HepG2 (cell line): ENCODE measurements around the gene TEDC2. TPM values are rescaled to one million over a fixed set of nuclear protein-coding genes. Genes with fewer than 3 reads are reported as not detected.

Experiments
- ATF7-NPFF ChIP-seq: sonication (generic); formaldehyde crosslinking; IDR thresholded peaks from 2 replicates; pipeline ENCODE4 v1.8.1; 2023; ENCODE audit warnings: mild to moderate bottlenecking, low read depth, missing genetic modification reagents, moderate library complexity
- BRCA1 ChIP-seq: sonication (generic); formaldehyde crosslinking; IDR thresholded peaks from 2 replicates; pipeline ENCODE4 v1.4.0; 2020; ENCODE audit warnings: missing genetic modification reagents
- ERF ChIP-seq: IDR thresholded peaks from 2 replicates; pipeline ENCODE4 v1.6.1; 2018; ENCODE audit warnings: missing biosample characterization, missing genetic modification reagents
- GLI4 ChIP-seq: sonication (generic); formaldehyde crosslinking; IDR thresholded peaks from 2 replicates; pipeline ENCODE4 v1.5.1; 2020; ENCODE audit warnings: missing genetic modification reagents, mild to moderate bottlenecking, moderate library complexity, borderline replicate concordance
- HNRNPL ChIP-seq: fragments of 200-400 bp; formaldehyde crosslinking; IDR thresholded peaks from 2 replicates; pipeline ENCODE4 v1.6.1; 2017; ENCODE audit warnings: mild to moderate bottlenecking, low read depth, low read length
- IRX3 ChIP-seq: sonication (generic); formaldehyde crosslinking; IDR thresholded peaks from 2 replicates; pipeline ENCODE4 v1.8.1; 2023; ENCODE audit warnings: mild to moderate bottlenecking, low read depth, missing genetic modification reagents, borderline replicate concordance
- NCOR1 ChIP-seq: fragments of 200-600 bp; sonication (generic); IDR thresholded peaks from 2 replicates; pipeline ENCODE4 v1.7.0; 2017; ENCODE audit warnings: antibody characterized with exemption, low read length, borderline replicate concordance
- WIZ ChIP-seq: sonication (generic); formaldehyde crosslinking; IDR thresholded peaks from 2 replicates; pipeline ENCODE4 v1.5.1; 2020; ENCODE audit warnings: mild to moderate bottlenecking, missing genetic modification reagents
- polyA plus RNA-seq, 8 experiments: library from polyadenylated mRNA; depleted of rRNA in 3 of 8; stranded (reverse) in 7 of 8; unstranded in 1 of 8; fragments of >200 nt; fragmentation: Illumina TruSeq in 4 of 8; extraction: Trizol in 4 of 8; gene quantifications; 2 replicates each; pipeline versions ENCODE4 v1.2.1 to v1.2.3, GENCODE V29; 2011 to 2016; ENCODE audit warnings: low read depth in 4 of 8, missing spikeins in 1 of 8, mixed read lengths in 1 of 8; ENCODE audit not compliant: insufficient read depth in 1 of 8
- total RNA-seq, 5 experiments: library from RNA; depleted of rRNA; stranded (reverse); fragments of >200 nt; fragmentation: Illumina TruSeq; extraction: Trizol; gene quantifications; 2 replicates each; pipeline ENCODE4 v1.2.3, GENCODE V29; 2016; ENCODE audit warnings: low read depth in 1 of 5
- TF ChIP-seq, protein P1 (sequence below): sonication (generic); formaldehyde crosslinking; IDR thresholded peaks from 2 replicates; pipeline ENCODE4 v1.5.1; 2020; ENCODE audit warnings: mild to moderate bottlenecking, missing genetic modification reagents, moderate library complexity
- TF ChIP-seq, protein P2 (sequence below), 2 experiments: sonication (generic) in 1 of 2; formaldehyde crosslinking in 1 of 2; IDR thresholded peaks; 2 replicates each; pipeline versions ENCODE4 v1.4.0 to v1.6.1; 2016 to 2020; ENCODE audit warnings: borderline replicate concordance in 1 of 2, low read depth in 1 of 2, mild to moderate bottlenecking in 1 of 2, missing genetic modification reagents in 1 of 2
- TF ChIP-seq, protein P3 (sequence below): sonication (generic); formaldehyde crosslinking; IDR thresholded peaks from 2 replicates; pipeline ENCODE4 v1.8.0; 2022; ENCODE audit warnings: mild to moderate bottlenecking, missing genetic modification reagents
- TF ChIP-seq, protein P4 (sequence below): sonication (generic); formaldehyde crosslinking; IDR thresholded peaks from 2 replicates; pipeline ENCODE4 v1.4.0; 2020; ENCODE audit warnings: low read depth, missing genetic modification reagents

Gene TEDC2
- total and polyA plus RNA-seq, 2 of the 13 experiments (the other 11 are each of a cell fraction or from before 2014, with no cell fraction given): 6.2 to 24.4 TPM

DNA sequence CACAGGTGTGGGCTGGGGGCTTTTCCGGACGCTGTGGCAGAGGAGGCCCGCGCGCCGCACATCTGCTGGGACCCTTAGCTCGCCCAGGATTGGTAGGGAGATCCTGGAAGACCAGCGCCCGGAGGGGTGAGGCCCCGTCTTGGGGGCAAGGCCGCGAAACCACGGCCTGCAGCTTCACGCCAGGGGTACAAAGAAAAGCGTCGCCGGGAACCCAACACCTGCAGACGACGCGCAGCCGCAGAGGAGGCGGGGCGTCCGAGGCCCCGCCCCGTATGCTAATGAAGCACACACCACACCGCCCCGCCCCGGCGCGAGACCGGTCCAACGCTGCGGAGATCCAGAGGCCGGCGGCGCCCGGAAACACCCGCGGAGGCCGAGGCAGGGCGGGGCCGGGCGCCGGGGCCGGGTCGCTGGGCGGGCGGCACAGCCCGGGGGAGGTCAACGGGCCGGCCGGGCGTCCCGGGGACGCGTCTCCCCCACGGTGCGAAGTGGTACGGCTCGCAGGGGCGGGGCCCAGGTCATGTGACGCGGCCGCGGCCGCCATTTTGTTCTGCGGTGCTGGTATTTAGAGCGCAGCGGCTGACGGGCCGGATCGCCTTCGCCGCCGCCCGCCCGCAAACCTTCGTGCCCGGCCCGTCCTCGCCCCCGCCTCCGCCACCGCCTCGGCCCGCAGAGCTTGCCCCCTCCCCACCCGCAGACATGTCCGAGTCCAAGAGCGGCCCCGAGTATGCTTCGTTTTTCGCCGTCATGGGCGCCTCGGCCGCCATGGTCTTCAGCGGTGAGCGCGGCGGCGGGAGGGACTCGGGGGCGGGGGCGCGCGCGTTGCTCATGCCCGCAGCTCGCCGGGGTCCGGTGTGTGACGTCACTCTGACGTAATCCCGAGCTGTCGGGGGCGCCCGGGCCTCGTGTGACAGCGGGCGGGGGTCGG lies 53.8 kb downstream of the TEDC2 start, which contains the start of gene ATP6V0C (continued):
- TF ChIP-seq, protein P1, sequence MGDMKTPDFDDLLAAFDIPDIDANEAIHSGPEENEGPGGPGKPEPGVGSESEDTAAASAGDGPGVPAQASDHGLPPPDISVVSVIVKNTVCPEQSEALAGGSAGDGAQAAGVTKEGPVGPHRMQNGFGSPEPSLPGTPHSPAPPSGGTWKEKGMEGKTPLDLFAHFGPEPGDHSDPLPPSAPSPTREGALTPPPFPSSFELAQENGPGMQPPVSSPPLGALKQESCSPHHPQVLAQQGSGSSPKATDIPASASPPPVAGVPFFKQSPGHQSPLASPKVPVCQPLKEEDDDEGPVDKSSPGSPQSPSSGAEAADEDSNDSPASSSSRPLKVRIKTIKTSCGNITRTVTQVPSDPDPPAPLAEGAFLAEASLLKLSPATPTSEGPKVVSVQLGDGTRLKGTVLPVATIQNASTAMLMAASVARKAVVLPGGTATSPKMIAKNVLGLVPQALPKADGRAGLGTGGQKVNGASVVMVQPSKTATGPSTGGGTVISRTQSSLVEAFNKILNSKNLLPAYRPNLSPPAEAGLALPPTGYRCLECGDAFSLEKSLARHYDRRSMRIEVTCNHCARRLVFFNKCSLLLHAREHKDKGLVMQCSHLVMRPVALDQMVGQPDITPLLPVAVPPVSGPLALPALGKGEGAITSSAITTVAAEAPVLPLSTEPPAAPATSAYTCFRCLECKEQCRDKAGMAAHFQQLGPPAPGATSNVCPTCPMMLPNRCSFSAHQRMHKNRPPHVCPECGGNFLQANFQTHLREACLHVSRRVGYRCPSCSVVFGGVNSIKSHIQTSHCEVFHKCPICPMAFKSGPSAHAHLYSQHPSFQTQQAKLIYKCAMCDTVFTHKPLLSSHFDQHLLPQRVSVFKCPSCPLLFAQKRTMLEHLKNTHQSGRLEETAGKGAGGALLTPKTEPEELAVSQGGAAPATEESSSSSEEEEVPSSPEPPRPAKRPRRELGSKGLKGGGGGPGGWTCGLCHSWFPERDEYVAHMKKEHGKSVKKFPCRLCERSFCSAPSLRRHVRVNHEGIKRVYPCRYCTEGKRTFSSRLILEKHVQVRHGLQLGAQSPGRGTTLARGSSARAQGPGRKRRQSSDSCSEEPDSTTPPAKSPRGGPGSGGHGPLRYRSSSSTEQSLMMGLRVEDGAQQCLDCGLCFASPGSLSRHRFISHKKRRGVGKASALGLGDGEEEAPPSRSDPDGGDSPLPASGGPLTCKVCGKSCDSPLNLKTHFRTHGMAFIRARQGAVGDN (CRISPR knock-in tag): peak; percentile 88
- TF ChIP-seq ATF7-NPFF (CRISPR knock-in tag): 0 out of 2 replicates have a peak, but pooled peaks have one; percentile 13
- TF ChIP-seq IRX3 (CRISPR knock-in tag): 0 out of 2 replicates have a peak, but pooled peaks have one; percentile 19
- peak; percentile 19; the same call in 1 of the 2 replicates for TF ChIP-seq NCOR1
- TF ChIP-seq, protein P2, sequence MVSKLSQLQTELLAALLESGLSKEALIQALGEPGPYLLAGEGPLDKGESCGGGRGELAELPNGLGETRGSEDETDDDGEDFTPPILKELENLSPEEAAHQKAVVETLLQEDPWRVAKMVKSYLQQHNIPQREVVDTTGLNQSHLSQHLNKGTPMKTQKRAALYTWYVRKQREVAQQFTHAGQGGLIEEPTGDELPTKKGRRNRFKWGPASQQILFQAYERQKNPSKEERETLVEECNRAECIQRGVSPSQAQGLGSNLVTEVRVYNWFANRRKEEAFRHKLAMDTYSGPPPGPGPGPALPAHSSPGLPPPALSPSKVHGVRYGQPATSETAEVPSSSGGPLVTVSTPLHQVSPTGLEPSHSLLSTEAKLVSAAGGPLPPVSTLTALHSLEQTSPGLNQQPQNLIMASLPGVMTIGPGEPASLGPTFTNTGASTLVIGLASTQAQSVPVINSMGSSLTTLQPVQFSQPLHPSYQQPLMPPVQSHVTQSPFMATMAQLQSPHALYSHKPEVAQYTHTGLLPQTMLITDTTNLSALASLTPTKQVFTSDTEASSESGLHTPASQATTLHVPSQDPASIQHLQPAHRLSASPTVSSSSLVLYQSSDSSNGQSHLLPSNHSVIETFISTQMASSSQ (IDR thresholded peaks at IDR 0.05; ENCODE audit: low read depth): no peak
- TF ChIP-seq, protein P2 (CRISPR knock-in tag; IDR thresholded peaks at IDR 0.05; ENCODE audit: borderline replicate concordance): no peak; the same call in 1 of the 2 replicates
- TF ChIP-seq WIZ (CRISPR knock-in tag): no peak
- no peak; the same call in 1 of the 2 replicates for TF ChIP-seq ERF
- TF ChIP-seq GLI4 (CRISPR knock-in tag): no peak; the same call in 1 of the 2 replicates
- no peak for TF ChIP-seq HNRNPL
- TF ChIP-seq, protein P3, sequence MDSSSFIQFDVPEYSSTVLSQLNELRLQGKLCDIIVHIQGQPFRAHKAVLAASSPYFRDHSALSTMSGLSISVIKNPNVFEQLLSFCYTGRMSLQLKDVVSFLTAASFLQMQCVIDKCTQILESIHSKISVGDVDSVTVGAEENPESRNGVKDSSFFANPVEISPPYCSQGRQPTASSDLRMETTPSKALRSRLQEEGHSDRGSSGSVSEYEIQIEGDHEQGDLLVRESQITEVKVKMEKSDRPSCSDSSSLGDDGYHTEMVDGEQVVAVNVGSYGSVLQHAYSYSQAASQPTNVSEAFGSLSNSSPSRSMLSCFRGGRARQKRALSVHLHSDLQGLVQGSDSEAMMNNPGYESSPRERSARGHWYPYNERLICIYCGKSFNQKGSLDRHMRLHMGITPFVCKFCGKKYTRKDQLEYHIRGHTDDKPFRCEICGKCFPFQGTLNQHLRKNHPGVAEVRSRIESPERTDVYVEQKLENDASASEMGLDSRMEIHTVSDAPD (CRISPR knock-in tag): no peak
- TF ChIP-seq, protein P4, sequence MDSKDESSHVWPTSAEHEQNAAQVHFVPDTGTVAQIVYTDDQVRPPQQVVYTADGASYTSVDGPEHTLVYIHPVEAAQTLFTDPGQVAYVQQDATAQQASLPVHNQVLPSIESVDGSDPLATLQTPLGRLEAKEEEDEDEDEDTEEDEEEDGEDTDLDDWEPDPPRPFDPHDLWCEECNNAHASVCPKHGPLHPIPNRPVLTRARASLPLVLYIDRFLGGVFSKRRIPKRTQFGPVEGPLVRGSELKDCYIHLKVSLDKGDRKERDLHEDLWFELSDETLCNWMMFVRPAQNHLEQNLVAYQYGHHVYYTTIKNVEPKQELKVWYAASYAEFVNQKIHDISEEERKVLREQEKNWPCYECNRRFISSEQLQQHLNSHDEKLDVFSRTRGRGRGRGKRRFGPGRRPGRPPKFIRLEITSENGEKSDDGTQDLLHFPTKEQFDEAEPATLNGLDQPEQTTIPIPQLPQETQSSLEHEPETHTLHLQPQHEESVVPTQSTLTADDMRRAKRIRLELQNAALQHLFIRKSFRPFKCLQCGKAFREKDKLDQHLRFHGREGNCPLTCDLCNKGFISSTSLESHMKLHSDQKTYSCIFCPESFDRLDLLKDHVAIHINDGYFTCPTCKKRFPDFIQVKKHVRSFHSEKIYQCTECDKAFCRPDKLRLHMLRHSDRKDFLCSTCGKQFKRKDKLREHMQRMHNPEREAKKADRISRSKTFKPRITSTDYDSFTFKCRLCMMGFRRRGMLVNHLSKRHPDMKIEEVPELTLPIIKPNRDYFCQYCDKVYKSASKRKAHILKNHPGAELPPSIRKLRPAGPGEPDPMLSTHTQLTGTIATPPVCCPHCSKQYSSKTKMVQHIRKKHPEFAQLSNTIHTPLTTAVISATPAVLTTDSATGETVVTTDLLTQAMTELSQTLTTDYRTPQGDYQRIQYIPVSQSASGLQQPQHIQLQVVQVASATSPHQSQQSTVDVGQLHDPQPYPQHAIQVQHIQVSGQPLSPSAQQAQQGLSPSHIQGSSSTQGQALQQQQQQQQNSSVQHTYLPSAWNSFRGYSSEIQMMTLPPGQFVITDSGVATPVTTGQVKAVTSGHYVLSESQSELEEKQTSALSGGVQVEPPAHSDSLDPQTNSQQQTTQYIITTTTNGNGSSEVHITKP (CRISPR knock-in tag): peak; percentile 98
- 0 out of 2 replicates have a peak, but pooled peaks have one; percentile 32 for TF ChIP-seq BRCA1 (CRISPR knock-in tag)
